Gastroesophageal sphincter (tissue), 3 donors: ENCODE measurements around the gene E2F3.

Source experiments
- EP300 ChIP-seq: sonication (generic); formaldehyde crosslinking; IDR thresholded peaks from one replicate; pipeline ENCODE4 v1.6.1; 2017; ENCODE audit warnings: antibody characterized with exemption, mild to moderate bottlenecking
- TF ChIP-seq, protein P1 (sequence below), 4 experiments: fragments of 200-600 bp in 2 of 4; fragments of 450-650 bp in 2 of 4; sonication (generic) in 1 of 4; IDR thresholded peaks; one replicate each; pipeline ENCODE4 v1.5.1; 2017 to 2019; ENCODE audit warnings: antibody characterized with exemption in 4 of 4, mild to moderate bottlenecking in 2 of 4, moderate library complexity in 2 of 4

- TF ChIP-seq, protein P1, sequence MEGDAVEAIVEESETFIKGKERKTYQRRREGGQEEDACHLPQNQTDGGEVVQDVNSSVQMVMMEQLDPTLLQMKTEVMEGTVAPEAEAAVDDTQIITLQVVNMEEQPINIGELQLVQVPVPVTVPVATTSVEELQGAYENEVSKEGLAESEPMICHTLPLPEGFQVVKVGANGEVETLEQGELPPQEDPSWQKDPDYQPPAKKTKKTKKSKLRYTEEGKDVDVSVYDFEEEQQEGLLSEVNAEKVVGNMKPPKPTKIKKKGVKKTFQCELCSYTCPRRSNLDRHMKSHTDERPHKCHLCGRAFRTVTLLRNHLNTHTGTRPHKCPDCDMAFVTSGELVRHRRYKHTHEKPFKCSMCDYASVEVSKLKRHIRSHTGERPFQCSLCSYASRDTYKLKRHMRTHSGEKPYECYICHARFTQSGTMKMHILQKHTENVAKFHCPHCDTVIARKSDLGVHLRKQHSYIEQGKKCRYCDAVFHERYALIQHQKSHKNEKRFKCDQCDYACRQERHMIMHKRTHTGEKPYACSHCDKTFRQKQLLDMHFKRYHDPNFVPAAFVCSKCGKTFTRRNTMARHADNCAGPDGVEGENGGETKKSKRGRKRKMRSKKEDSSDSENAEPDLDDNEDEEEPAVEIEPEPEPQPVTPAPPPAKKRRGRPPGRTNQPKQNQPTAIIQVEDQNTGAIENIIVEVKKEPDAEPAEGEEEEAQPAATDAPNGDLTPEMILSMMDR (IDR thresholded peaks at IDR 0.05) = no peak
- no peak for TF ChIP-seq EP300
These were observed 33.1 kb downstream of the E2F3 start for GRCh38 chr6:20434766-20435165.
